GM18520 (cell line): Measurements from ENCODE around the gene HTRA3.

Experiments
- ATAC-seq: cut with Tn5 transposase; IDR thresholded peaks from one replicate; pipeline ENCODE4 v1.9.1; 2021; ENCODE audit not compliant: unreplicated experiment

The HTRA3 gene

GRCh38 chr4:8278421-8279287, 9.1 kb downstream of the HTRA3 start:
- no peak for ATAC-seq

- ATAC-seq: no peak
Observed at GRCh38 chr4:8279321-8280157, 10.0 kb downstream of the HTRA3 start.

- ATAC-seq: no peak
Observed at GRCh38 chr4:8280158-8280875, 10.8 kb downstream of the HTRA3 start.

- ATAC-seq: no peak
Observed at GRCh38 chr4:8280876-8281440, 11.4 kb downstream of the HTRA3 start.

- ATAC-seq: no peak
Observed at GRCh38 chr4:8281519-8282133, 12.1 kb downstream of the HTRA3 start.

- no peak for ATAC-seq
Observed at GRCh38 chr4:8282134-8282641, 12.6 kb downstream of the HTRA3 start.

- no peak for ATAC-seq
Observed at GRCh38 chr4:8282742-8283141, 13.2 kb downstream of the HTRA3 start.

GRCh38 chr4:8283161-8283560, 13.6 kb downstream of the HTRA3 start:
- no peak for ATAC-seq

- ATAC-seq: no peak
Observed at GRCh38 chr4:8283631-8284121, 14.1 kb downstream of the HTRA3 start.

- ATAC-seq: no peak
Observed at GRCh38 chr4:8284391-8284790, 14.8 kb downstream of the HTRA3 start.

GRCh38 chr4:8285143-8285975, 15.8 kb downstream of the HTRA3 start:
- ATAC-seq: no peak

GRCh38 chr4:8285976-8286718, 16.6 kb downstream of the HTRA3 start:
- no peak for ATAC-seq

GRCh38 chr4:8286719-8287342, 17.3 kb downstream of the HTRA3 start:
- no peak for ATAC-seq

- no peak for ATAC-seq
Observed at GRCh38 chr4:8287343-8288280, 18.1 kb downstream of the HTRA3 start.

GRCh38 chr4:8289151-8289750, 19.7 kb downstream of the HTRA3 start:
- no peak for ATAC-seq

- no peak for ATAC-seq
Observed at GRCh38 chr4:8289956-8290700, 20.6 kb downstream of the HTRA3 start.
